ENCODE data around the gene LINS1. TPM values are rescaled to one million over a fixed set of nuclear protein-coding genes. Genes with fewer than 3 reads are reported as not detected.
A peak's percentile ranks its signal among the peaks of the same experiment; 100 is the strongest.

The LINS1 gene
- total and polyA plus RNA-seq, 11 donors: 3.1 to 11.8 (median 8.1) TPM

GRCh38 chr15:100597862-100598261 lies 4.1 kb downstream of the LINS1 start:
- H3K27ac ChIP-seq: peak overlapping the region in 1 of 12 donors; percentile 80
- DNase-seq: no peak
- no peak overlapping the region for H3K4me3 ChIP-seq
- H3K4me1 ChIP-seq: peaks cover 4 to 52% (median 15%) of the 10 kb centered on the region in 12 donors
- TF ChIP-seq, protein P1, sequence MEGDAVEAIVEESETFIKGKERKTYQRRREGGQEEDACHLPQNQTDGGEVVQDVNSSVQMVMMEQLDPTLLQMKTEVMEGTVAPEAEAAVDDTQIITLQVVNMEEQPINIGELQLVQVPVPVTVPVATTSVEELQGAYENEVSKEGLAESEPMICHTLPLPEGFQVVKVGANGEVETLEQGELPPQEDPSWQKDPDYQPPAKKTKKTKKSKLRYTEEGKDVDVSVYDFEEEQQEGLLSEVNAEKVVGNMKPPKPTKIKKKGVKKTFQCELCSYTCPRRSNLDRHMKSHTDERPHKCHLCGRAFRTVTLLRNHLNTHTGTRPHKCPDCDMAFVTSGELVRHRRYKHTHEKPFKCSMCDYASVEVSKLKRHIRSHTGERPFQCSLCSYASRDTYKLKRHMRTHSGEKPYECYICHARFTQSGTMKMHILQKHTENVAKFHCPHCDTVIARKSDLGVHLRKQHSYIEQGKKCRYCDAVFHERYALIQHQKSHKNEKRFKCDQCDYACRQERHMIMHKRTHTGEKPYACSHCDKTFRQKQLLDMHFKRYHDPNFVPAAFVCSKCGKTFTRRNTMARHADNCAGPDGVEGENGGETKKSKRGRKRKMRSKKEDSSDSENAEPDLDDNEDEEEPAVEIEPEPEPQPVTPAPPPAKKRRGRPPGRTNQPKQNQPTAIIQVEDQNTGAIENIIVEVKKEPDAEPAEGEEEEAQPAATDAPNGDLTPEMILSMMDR (IDR thresholded peaks at IDR 0.05): no peak
- TF ChIP-seq POLR2A (IDR thresholded peaks at IDR 0.05): no peak
- no peaks in the 10 kb centered on the region for H3K9me3 ChIP-seq
- WGBS, 4 donors: 89 to 94% (median 93%) methylated on average over 3 of the region's 3 CpGs
- no peak for ATAC-seq
- intact Hi-C loops (cut with DNase I): loop anchor here in 1 of 10 donors (10.0 kb wide), 1 partner anchor 663 kb away; no protein-coding TSS in a partner anchor
- H3K36me3 ChIP-seq: no peaks in the 10 kb centered on the region
- H3K27me3 ChIP-seq: no peaks in the 10 kb centered on the region

- H3K4me3 ChIP-seq: peak overlapping the region in 1 of 12 donors; percentile 39
- peak in 2 of 5 donors; percentile 24 to 56 for DNase-seq
Measured at GRCh38 chr15:100596792-100597191, 5.2 kb downstream of the LINS1 start.

GRCh38 chr15:100595964-100596363 lies 6.0 kb downstream of the LINS1 start:
- WGBS, 4 donors: 73 to 92% (median 85%) methylated on average over 3 of the region's 3 CpGs
- H3K9me3 ChIP-seq: no peaks in the 10 kb centered on the region
- TF ChIP-seq POLR2A (IDR thresholded peaks at IDR 0.05): no peak
- TF ChIP-seq, protein P1 (IDR thresholded peaks at IDR 0.05): no peak
- peak overlapping the region in 1 of 12 donors; percentile 80 for H3K27ac ChIP-seq
- H3K27me3 ChIP-seq: no peaks in the 10 kb centered on the region
- intact Hi-C loops (cut with DNase I): loop anchor here in 1 of 10 donors (10.0 kb wide), 1 partner anchor 661 kb away; no protein-coding TSS in a partner anchor
- H3K36me3 ChIP-seq: no peaks in the 10 kb centered on the region
- ATAC-seq (peak in 1 of 4 donors; percentile 27), DNase-seq (no peak)
- peaks cover 2 to 47% (median 10%) of the 10 kb centered on the region in 12 donors for H3K4me1 ChIP-seq
- peak overlapping the region in 1 of 12 donors; percentile 39 for H3K4me3 ChIP-seq

More at GRCh38 chr15:100596792-100597191, 5.2 kb downstream of the LINS1 start:
- no peak for TF ChIP-seq POLR2A (IDR thresholded peaks at IDR 0.05)
- intact Hi-C loops (cut with DNase I): loop anchor here in 1 of 10 donors (10.0 kb wide), 1 partner anchor 662 kb away; no protein-coding TSS in a partner anchor
- Histone ChIP-seq H3K27me3 (no peaks in the 10 kb centered on the region), H3K9me3 (no peaks in the 10 kb centered on the region), H3K36me3 (no peaks in the 10 kb centered on the region), H3K4me1 (peaks cover 4 to 52% (median 15%) of the 10 kb centered on the region in 12 donors), H3K27ac (peak overlapping the region in 1 of 12 donors; percentile 80)
- WGBS, 4 donors: 73 to 93% (median 86%) methylated on average over 7 of the region's 7 CpGs
- ATAC-seq: no peak

GRCh38 chr15:100593431-100593830 lies 8.6 kb downstream of the LINS1 start:
- WGBS, 4 donors: 95 to 98% (median 96%) methylated on average over 2 of the region's 2 CpGs
- no peak overlapping the region for H3K27ac ChIP-seq
- H3K27me3 ChIP-seq: no peaks in the 10 kb centered on the region
- TF ChIP-seq POLR2A (IDR thresholded peaks at IDR 0.05): no peak
- TF ChIP-seq, protein P1 (IDR thresholded peaks at IDR 0.05): no peak
- H3K9me3 ChIP-seq: peaks cover 0 to 20% (median 9%) of the 10 kb centered on the region in 12 donors
- no peak for DNase-seq
- ATAC-seq: no peak
- H3K36me3 ChIP-seq: no peaks in the 10 kb centered on the region
- peaks cover 0 to 35% (median 3%) of the 10 kb centered on the region in 12 donors for H3K4me1 ChIP-seq
- no peak overlapping the region for H3K4me3 ChIP-seq
- intact Hi-C loops (cut with DNase I): loop anchor here in 1 of 10 donors (10.0 kb wide), 1 partner anchor 659 kb away; no protein-coding TSS in a partner anchor
